ENCODE results near the gene TRAF2. TPM values are rescaled to one million over a fixed set of nuclear protein-coding genes. Genes with fewer than 3 reads are reported as not detected.

Gene TRAF2
- total RNA-seq, 1 experiment from 2014 or later, result 61.9 TPM

GRCh38 chr9:136846376-136847087, 39.8 kb upstream of the TRAF2 start:
- in situ Hi-C loops (cut with HindIII; ENCODE audit: low pct_unique_long_range_greater_than_20kb, low sequenced_read_pairs), result no loop called here
- DNase-seq (ENCODE audit: low read depth), result no peak

GRCh38 chr9:136847088-136847825, 39.1 kb upstream of the TRAF2 start:
- in situ Hi-C loops (cut with HindIII; ENCODE audit: low pct_unique_long_range_greater_than_20kb, low sequenced_read_pairs), result no loop called here
- no peak for DNase-seq (ENCODE audit: low read depth)

GRCh38 chr9:136847826-136848392, 38.4 kb upstream of the TRAF2 start:
- in situ Hi-C loops (cut with HindIII; ENCODE audit: low pct_unique_long_range_greater_than_20kb, low sequenced_read_pairs), result no loop called here
- peak; percentile 91 for DNase-seq (ENCODE audit: low read depth)

- in situ Hi-C loops (cut with HindIII; ENCODE audit: low pct_unique_long_range_greater_than_20kb, low sequenced_read_pairs), result no loop called here
- DNase-seq (ENCODE audit: low read depth), result peak; percentile 55
Observed at GRCh38 chr9:136848393-136849037, 37.8 kb upstream of the TRAF2 start.

GRCh38 chr9:136849038-136849959, 37.0 kb upstream of the TRAF2 start, which contains the start of gene PHPT1:
Gene PHPT1 (plus strand): TSS chr9:136849409. CDS start chr9:136849431, 22 bp downstream.
- DNase-seq (ENCODE audit: low read depth), result peak; percentile 98
- in situ Hi-C loops (cut with HindIII; ENCODE audit: low pct_unique_long_range_greater_than_20kb, low sequenced_read_pairs), result no loop called here

- DNase-seq (ENCODE audit: low read depth), result no peak
- in situ Hi-C loops (cut with HindIII; ENCODE audit: low pct_unique_long_range_greater_than_20kb, low sequenced_read_pairs), result no loop called here
Observed at GRCh38 chr9:136849960-136850865, 36.1 kb upstream of the TRAF2 start.

GRCh38 chr9:136850866-136851775, 35.2 kb upstream of the TRAF2 start:
- in situ Hi-C loops (cut with HindIII; ENCODE audit: low pct_unique_long_range_greater_than_20kb, low sequenced_read_pairs), result no loop called here
- no peak for DNase-seq (ENCODE audit: low read depth)

GRCh38 chr9:136851941-136852663, 34.2 kb upstream of the TRAF2 start, which contains the start of gene MAMDC4:
Gene MAMDC4 (plus strand): TSS chr9:136852346. CDS start chr9:136852417, 71 bp downstream.
- DNase-seq (ENCODE audit: low read depth), result no peak
- in situ Hi-C loops (cut with HindIII; ENCODE audit: low pct_unique_long_range_greater_than_20kb, low sequenced_read_pairs), result no loop called here

- in situ Hi-C loops (cut with HindIII; ENCODE audit: low pct_unique_long_range_greater_than_20kb, low sequenced_read_pairs), result no loop called here
Observed at GRCh38 chr9:136852664-136853595, 33.4 kb upstream of the TRAF2 start.

GRCh38 chr9:136853596-136854112, 32.7 kb upstream of the TRAF2 start:
- in situ Hi-C loops (cut with HindIII; ENCODE audit: low pct_unique_long_range_greater_than_20kb, low sequenced_read_pairs), result no loop called here
- no peak for DNase-seq (ENCODE audit: low read depth)

More at GRCh38 chr9:136852664-136853595, 33.4 kb upstream of the TRAF2 start:
- DNase-seq (ENCODE audit: low read depth), result no peak

- in situ Hi-C loops (cut with HindIII; ENCODE audit: low pct_unique_long_range_greater_than_20kb, low sequenced_read_pairs), result no loop called here
- DNase-seq (ENCODE audit: low read depth), result no peak
Observed at GRCh38 chr9:136854113-136854841, 32.0 kb upstream of the TRAF2 start.

GRCh38 chr9:136854842-136855460, 31.4 kb upstream of the TRAF2 start:
- in situ Hi-C loops (cut with HindIII; ENCODE audit: low pct_unique_long_range_greater_than_20kb, low sequenced_read_pairs), result no loop called here
- DNase-seq (ENCODE audit: low read depth), result no peak

- DNase-seq (ENCODE audit: low read depth), result no peak
- in situ Hi-C loops (cut with HindIII; ENCODE audit: low pct_unique_long_range_greater_than_20kb, low sequenced_read_pairs), result no loop called here
Observed at GRCh38 chr9:136855461-136856078, 30.7 kb upstream of the TRAF2 start.
